K562 (cell line): ENCODE data around the gene VILL. TPM values are rescaled to one million over a fixed set of nuclear protein-coding genes. Genes with fewer than 3 reads are reported as not detected.

Source experiments
- CBX8 ChIP-seq: fragments of 200-600 bp; sonication (generic); IDR thresholded peaks from 2 replicates; pipeline ENCODE4 v1.6.1; 2012; ENCODE audit warnings: borderline replicate concordance, mixed run types, low read depth, mild to moderate bottlenecking, moderate library complexity, mixed read lengths, low read length, control low read depth, inconsistent platforms; ENCODE audit not compliant: poor library complexity, severe bottlenecking; ENCODE audit errors: extremely low read depth
- CHD1 ChIP-seq: fragments of 200-600 bp; sonication (generic); IDR thresholded peaks from one replicate; pipeline ENCODE4 v1.6.1; 2012; ENCODE audit warnings: mild to moderate bottlenecking, moderate library complexity, low read length, inconsistent platforms
- CXXC5 ChIP-seq: fragments of 250-450 bp; sonication (Bioruptor Pico); IDR thresholded peaks from 2 replicates; pipeline ENCODE4 v1.8.0; 2022; ENCODE audit warnings: inconsistent platforms, mild to moderate bottlenecking, moderate library complexity
- ELF1 ChIP-seq: fragments of 200-800 bp; sonication (Bioruptor generic); IDR thresholded peaks from 2 replicates; pipeline ENCODE4 v1.6.1; 2016; ENCODE audit warnings: missing genetic modification characterization, missing compliant biosample characterization
- ELF2 ChIP-seq: fragments of 250-450 bp; sonication (Bioruptor Pico); IDR thresholded peaks from 2 replicates; pipeline ENCODE4 v1.5.0; 2021; ENCODE audit warnings: mild to moderate bottlenecking
- ETV1 ChIP-seq: fragments of 450-650 bp; conservative IDR thresholded peaks from 2 replicates; pipeline ENCODE4 v1.6.1; 2016; ENCODE audit warnings: missing genetic modification characterization, control low read depth, low read depth, missing compliant biosample characterization
- GABPA ChIP-seq: fragments of 200-800 bp; sonication (Bioruptor generic); conservative IDR thresholded peaks from 2 replicates; pipeline ENCODE4 v1.6.1; 2016; ENCODE audit warnings: low read depth, missing genetic modification characterization, missing compliant biosample characterization
- GATA2 ChIP-seq: sonication (generic); formaldehyde crosslinking; IDR thresholded peaks from 2 replicates; pipeline ENCODE4 v1.4.0; 2020; ENCODE audit warnings: mild to moderate bottlenecking, missing genetic modification reagents
- HDAC2 ChIP-seq: fragments of 450-650 bp; IDR thresholded peaks from 2 replicates; pipeline ENCODE4 v1.6.1; 2016; ENCODE audit warnings: mild to moderate bottlenecking
- NR2C1 ChIP-seq, 2 experiments: fragments of 450-650 bp; IDR thresholded peaks; 2 replicates each; pipeline ENCODE4 v1.6.1; 2017; ENCODE audit warnings: mild to moderate bottlenecking in 2 of 2, antibody characterized with exemption in 1 of 2, inconsistent platforms in 1 of 2, missing compliant biosample characterization in 1 of 2, missing genetic modification characterization in 1 of 2
- SIN3A ChIP-seq, 2 experiments: fragments of 150-350 bp in 1 of 2; IDR thresholded peaks; 2 replicates each; pipeline ENCODE4 v1.6.1; 2011 to 2016; ENCODE audit warnings: borderline replicate concordance in 2 of 2, low read depth in 2 of 2, low read length in 2 of 2, mild to moderate bottlenecking in 2 of 2, moderate library complexity in 2 of 2; ENCODE audit not compliant: control insufficient read depth in 1 of 2
- SUPT5H ChIP-seq: fragments of 450-650 bp; IDR thresholded peaks from 2 replicates; pipeline ENCODE4 v1.6.1; 2016
- ZNF12 ChIP-seq: sonication (generic); formaldehyde crosslinking; IDR thresholded peaks from 2 replicates; pipeline ENCODE4 v1.4.0; 2020; ENCODE audit warnings: mild to moderate bottlenecking, missing genetic modification reagents
- ZNF407 ChIP-seq: fragments of 450-650 bp; IDR thresholded peaks from 2 replicates; pipeline ENCODE4 v1.6.1; 2016; ENCODE audit warnings: low read depth
- polyA plus RNA-seq, 8 experiments: library from polyadenylated mRNA; depleted of rRNA in 4 of 8; stranded (reverse) in 5 of 8; unstranded in 3 of 8; fragments of >200 nt; fragmentation: Nextera tagmentation in 2 of 8; fragmentation: Illumina TruSeq in 1 of 8; extraction: Ambion mirVana in 2 of 8; extraction: Trizol in 1 of 8; gene quantifications; 2 replicates each; pipeline versions ENCODE4 v1.2.1 to v1.2.3, GENCODE V29; 2011 to 2014; ENCODE audit warnings: inconsistent platforms in 1 of 8, missing spikeins in 1 of 8
- total RNA-seq, 7 experiments: library from RNA; depleted of rRNA in 6 of 7; stranded (reverse); fragments of >200 nt in 6 of 7; fragmentation: Illumina TruSeq in 2 of 7; extraction: Trizol in 2 of 7; gene quantifications; 2 replicates each; pipeline versions ENCODE4 v1.2.1 to v1.2.3, GENCODE V29; 2011 to 2021; ENCODE audit warnings: low replicate concordance in 1 of 7
- TF ChIP-seq, protein P1 (sequence below): sonication (generic); formaldehyde crosslinking; IDR thresholded peaks from 2 replicates; pipeline ENCODE4 v1.8.0; 2022; ENCODE audit warnings: mild to moderate bottlenecking, missing genetic modification reagents
- TF ChIP-seq, protein P2 (sequence below): fragments of 450-650 bp; conservative IDR thresholded peaks from 2 replicates; pipeline ENCODE4 v1.6.1; 2016; ENCODE audit warnings: missing genetic modification characterization, low read depth, mild to moderate bottlenecking, missing compliant biosample characterization, moderate library complexity

Gene VILL
- total and polyA plus RNA-seq, 9 of the 15 experiments (the other 6 are each of a cell fraction or from before 2014, with no cell fraction given) = 0.11 to 16.0 (median 8.8) TPM

DNA sequence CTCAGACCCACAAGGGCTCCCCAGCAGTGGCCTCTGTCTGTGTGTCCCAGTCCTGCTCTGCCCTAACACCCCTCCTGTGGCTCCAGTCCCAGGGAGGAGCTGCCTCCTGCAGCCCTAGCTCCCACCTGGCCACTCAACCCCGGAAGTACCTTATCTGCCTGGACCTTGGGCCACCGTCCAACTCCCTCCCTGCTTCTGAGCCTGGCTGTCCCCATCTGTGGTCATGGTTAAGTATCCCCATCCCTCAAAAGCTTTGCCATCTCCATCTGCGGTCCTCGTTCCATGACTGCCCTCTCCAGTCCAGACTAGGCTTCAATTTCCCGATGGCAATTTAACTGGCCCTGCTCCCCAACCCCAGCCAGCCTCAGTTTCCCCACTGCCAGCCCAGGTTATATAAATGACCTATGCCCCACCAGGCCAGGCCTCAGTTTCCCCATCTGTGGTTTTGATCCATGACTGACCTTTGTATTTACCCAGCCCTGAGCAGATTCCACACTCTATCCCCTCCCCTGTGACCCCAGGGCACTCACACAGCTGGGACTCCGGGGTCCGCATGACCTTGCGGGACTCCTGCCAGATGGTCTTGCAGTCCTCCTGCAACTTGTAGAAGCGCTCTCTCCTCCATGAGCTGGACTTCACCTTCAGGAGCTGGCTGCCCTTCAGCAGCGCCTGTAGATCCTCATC lies 29.2 kb downstream of the VILL start (continued):
- TF ChIP-seq NR2C1 (IDR thresholded peaks at IDR 0.05) = no peak
- TF ChIP-seq NR2C1 (tag; IDR thresholded peaks at IDR 0.05) = peak; percentile 40; the same call in 1 of the 2 replicates
- peak; percentile 77 for TF ChIP-seq ZNF407
- TF ChIP-seq SUPT5H = peak; percentile 23
- TF ChIP-seq ETV1 (tag) = peak; percentile 76
- peak; percentile 23; the same call in 1 of the 2 replicates for TF ChIP-seq CXXC5 (CRISPR knock-in tag)
- peak; percentile 37; the same call in 1 of the 2 replicates for TF ChIP-seq GABPA (tag)
- peak in 1 of 2 experiments; percentile 26; a peak in 1 of 4 replicates for TF ChIP-seq SIN3A (IDR thresholded peaks at IDR 0.05; ENCODE audit: borderline replicate concordance in 2 of 2, control insufficient read depth in 1 of 2, low read depth in 2 of 2, low read length in 2 of 2)
- TF ChIP-seq HDAC2 = peak; percentile 76
- TF ChIP-seq ZNF12 (CRISPR knock-in tag) = no peak
- peak; percentile 42; the same call in 1 of the 2 replicates for TF ChIP-seq ELF2 (CRISPR knock-in tag)
- peak; percentile 77 for TF ChIP-seq ELF1 (tag)
- TF ChIP-seq, protein P1, sequence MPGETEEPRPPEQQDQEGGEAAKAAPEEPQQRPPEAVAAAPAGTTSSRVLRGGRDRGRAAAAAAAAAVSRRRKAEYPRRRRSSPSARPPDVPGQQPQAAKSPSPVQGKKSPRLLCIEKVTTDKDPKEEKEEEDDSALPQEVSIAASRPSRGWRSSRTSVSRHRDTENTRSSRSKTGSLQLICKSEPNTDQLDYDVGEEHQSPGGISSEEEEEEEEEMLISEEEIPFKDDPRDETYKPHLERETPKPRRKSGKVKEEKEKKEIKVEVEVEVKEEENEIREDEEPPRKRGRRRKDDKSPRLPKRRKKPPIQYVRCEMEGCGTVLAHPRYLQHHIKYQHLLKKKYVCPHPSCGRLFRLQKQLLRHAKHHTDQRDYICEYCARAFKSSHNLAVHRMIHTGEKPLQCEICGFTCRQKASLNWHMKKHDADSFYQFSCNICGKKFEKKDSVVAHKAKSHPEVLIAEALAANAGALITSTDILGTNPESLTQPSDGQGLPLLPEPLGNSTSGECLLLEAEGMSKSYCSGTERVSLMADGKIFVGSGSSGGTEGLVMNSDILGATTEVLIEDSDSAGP (CRISPR knock-in tag) = peak; percentile 21; the same call in 1 of the 2 replicates
- TF ChIP-seq, protein P2, sequence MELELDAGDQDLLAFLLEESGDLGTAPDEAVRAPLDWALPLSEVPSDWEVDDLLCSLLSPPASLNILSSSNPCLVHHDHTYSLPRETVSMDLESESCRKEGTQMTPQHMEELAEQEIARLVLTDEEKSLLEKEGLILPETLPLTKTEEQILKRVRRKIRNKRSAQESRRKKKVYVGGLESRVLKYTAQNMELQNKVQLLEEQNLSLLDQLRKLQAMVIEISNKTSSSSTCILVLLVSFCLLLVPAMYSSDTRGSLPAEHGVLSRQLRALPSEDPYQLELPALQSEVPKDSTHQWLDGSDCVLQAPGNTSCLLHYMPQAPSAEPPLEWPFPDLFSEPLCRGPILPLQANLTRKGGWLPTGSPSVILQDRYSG (tag) = no peak
- TF ChIP-seq CBX8 = no peak
- no peak for TF ChIP-seq CHD1
- peak; percentile 42; the same call in 1 of the 2 replicates for TF ChIP-seq GATA2
